GM12878 (cell line): ENCODE results near the gene MACROD2.

ENCODE experiments used
- CTCF ChIP-seq, 3 experiments: IDR thresholded peaks in 2 of 3; conservative IDR thresholded peaks in 1 of 3; 2 replicates each; pipeline ENCODE4 v1.5.1; 2011; ENCODE audit warnings: low read depth in 3 of 3, low read length in 3 of 3, mild to moderate bottlenecking in 3 of 3, control low read depth in 2 of 3, moderate library complexity in 2 of 3, inconsistent platforms in 1 of 3, mixed read lengths in 1 of 3; ENCODE audit not compliant: control insufficient read depth in 2 of 3, insufficient read depth in 1 of 3; ENCODE audit errors: extremely low read depth in 1 of 3
- JUNB ChIP-seq: IDR thresholded peaks from 2 replicates; pipeline ENCODE4 v1.6.1; 2016; ENCODE audit warnings: antibody characterized with exemption, mild to moderate bottlenecking
- PBX3 ChIP-seq: IDR thresholded peaks from 2 replicates; pipeline ENCODE4 v1.6.1; 2011; ENCODE audit warnings: mild to moderate bottlenecking, low read depth, low read length, moderate library complexity; ENCODE audit not compliant: insufficient replicate concordance
- PKNOX1 ChIP-seq: fragments of 450-650 bp; IDR thresholded peaks from 2 replicates; pipeline ENCODE4 v1.6.1; 2016; ENCODE audit warnings: mild to moderate bottlenecking

- no peak for TF ChIP-seq PKNOX1
- no peak for TF ChIP-seq JUNB
- no peak for TF ChIP-seq CTCF (IDR thresholded peaks at IDR 0.05 in 2 of 3, conservative IDR thresholded peaks at IDR 0.05 in 1 of 3; ENCODE audit: control insufficient read depth in 2 of 3, extremely low read depth in 1 of 3, insufficient read depth in 1 of 3, low read depth in 3 of 3, low read length in 3 of 3)
- no peak for TF ChIP-seq PBX3
Measured at GRCh38 chr20:14355791-14356190, 360.5 kb downstream of the MACROD2 start.
